H1 (cell line): ENCODE results near the gene FAM50A. TPM values are rescaled to one million over a fixed set of nuclear protein-coding genes. Genes with fewer than 3 reads are reported as not detected.

Source experiments
- BRCA1 ChIP-seq: IDR thresholded peaks from 2 replicates; pipeline ENCODE4 v1.6.1; 2012; ENCODE audit warnings: low read depth, low read length, improper control_type of control experiment
- CBX8 ChIP-seq: fragments of 300-800, 300-1000 bp; sonication (generic); IDR thresholded peaks from 2 replicates; pipeline ENCODE4 v1.7.1; 2016; ENCODE audit warnings: low read depth, low read length, borderline replicate concordance
- JUN ChIP-seq: IDR thresholded peaks from 2 replicates; pipeline ENCODE4 v1.6.1; 2011; ENCODE audit warnings: low read depth, mild to moderate bottlenecking, improper control_type of control experiment, low read length
- RBBP5 ChIP-seq: IDR thresholded peaks from 2 replicates; pipeline ENCODE4 v1.7.1; 2012; ENCODE audit warnings: low read depth, mild to moderate bottlenecking, inconsistent platforms, low read length, moderate library complexity, borderline replicate concordance
- RNF2 ChIP-seq: fragments of 200-900, 300-1000 bp; sonication (generic); IDR thresholded peaks from 2 replicates; pipeline ENCODE4 v1.7.1; 2016; ENCODE audit warnings: borderline replicate concordance, low read depth, mild to moderate bottlenecking, antibody characterized with exemption, low read length; ENCODE audit not compliant: poor library complexity, severe bottlenecking; ENCODE audit errors: missing control alignments
- TEAD4 ChIP-seq: IDR thresholded peaks from 2 replicates; pipeline ENCODE4 v1.6.1; 2012; ENCODE audit warnings: low read depth, low read length, inconsistent platforms, mixed read lengths
- ZNF274 ChIP-seq: IDR thresholded peaks from 2 replicates; pipeline ENCODE4 v1.7.0; 2012; ENCODE audit warnings: low read length, borderline replicate concordance; ENCODE audit errors: extremely low read depth
- polyA plus RNA-seq, 7 experiments: library from polyadenylated mRNA; depleted of rRNA in 3 of 7; stranded (reverse) in 5 of 7; unstranded in 2 of 7; fragments of >200 nt in 5 of 7; fragments of 200-250 nt in 2 of 7; gene quantifications; 1 replicate in 5 of 7; 2 replicates in 1 of 7; 4 replicates in 1 of 7; pipeline versions ENCODE4 v1.2.1 to v1.2.3, GENCODE V29; 2011 to 2013; ENCODE audit warnings: missing spikeins in 2 of 7, mixed read lengths in 2 of 7
- total RNA-seq: library from RNA; stranded (reverse); fragmentation: NEBNext Ultra II Directional; extraction: Animal tissue kit (Norgen Biotek cat#: 25700); gene quantifications from 2 replicates; pipeline ENCODE4 v1.2.1, GENCODE V29; 2021
- TF ChIP-seq, protein P1 (sequence below): fragments of 300-600 bp; sonication (generic); IDR thresholded peaks from 2 replicates; pipeline ENCODE4 v1.7.1; 2012; ENCODE audit warnings: low read length, moderate library complexity, mild to moderate bottlenecking, inconsistent platforms; ENCODE audit not compliant: insufficient replicate concordance
- TF ChIP-seq, protein P2 (sequence below): IDR thresholded peaks from 2 replicates; pipeline ENCODE4 v1.6.1; 2012; ENCODE audit warnings: inconsistent platforms

The FAM50A gene
- total and polyA plus RNA-seq, 2 of the 8 experiments (the other 6 are each of a cell fraction or from before 2014, with no cell fraction given): 30.7 to 48.7 TPM

DNA sequence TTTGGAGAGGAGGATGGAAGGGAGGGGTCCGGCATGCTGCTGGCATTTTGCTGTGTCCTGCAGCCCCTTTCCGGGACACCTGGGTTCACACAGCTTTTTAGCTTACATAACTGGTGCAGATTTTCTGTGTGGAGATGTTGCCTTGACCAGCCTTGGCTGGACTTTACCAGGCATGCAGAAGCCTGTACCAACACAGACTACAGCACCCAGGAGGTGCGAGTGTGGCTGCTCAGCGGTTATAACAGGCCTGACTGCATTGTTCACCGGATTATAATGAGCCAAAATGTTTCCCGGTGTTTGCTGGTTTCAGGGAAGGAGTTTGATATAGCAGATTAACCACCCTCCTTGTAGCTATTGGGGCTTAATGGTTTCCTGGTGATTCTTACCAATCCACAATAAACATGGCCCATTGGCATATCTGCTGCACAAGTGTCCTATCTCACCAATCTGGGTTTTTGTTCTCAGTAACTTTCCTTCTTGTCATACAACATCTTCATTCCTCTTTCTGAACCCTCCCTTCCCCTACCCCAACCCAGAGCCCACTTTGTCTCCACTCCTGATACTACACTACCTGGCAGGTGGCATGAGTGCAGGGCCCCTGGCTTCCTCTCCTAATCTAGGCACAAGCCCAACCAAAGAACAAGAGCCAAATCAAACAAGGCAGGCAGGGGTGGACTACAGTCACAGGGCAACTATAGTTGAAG is 41.9 kb upstream of the FAM50A start (continued):
- TF ChIP-seq, protein P1, sequence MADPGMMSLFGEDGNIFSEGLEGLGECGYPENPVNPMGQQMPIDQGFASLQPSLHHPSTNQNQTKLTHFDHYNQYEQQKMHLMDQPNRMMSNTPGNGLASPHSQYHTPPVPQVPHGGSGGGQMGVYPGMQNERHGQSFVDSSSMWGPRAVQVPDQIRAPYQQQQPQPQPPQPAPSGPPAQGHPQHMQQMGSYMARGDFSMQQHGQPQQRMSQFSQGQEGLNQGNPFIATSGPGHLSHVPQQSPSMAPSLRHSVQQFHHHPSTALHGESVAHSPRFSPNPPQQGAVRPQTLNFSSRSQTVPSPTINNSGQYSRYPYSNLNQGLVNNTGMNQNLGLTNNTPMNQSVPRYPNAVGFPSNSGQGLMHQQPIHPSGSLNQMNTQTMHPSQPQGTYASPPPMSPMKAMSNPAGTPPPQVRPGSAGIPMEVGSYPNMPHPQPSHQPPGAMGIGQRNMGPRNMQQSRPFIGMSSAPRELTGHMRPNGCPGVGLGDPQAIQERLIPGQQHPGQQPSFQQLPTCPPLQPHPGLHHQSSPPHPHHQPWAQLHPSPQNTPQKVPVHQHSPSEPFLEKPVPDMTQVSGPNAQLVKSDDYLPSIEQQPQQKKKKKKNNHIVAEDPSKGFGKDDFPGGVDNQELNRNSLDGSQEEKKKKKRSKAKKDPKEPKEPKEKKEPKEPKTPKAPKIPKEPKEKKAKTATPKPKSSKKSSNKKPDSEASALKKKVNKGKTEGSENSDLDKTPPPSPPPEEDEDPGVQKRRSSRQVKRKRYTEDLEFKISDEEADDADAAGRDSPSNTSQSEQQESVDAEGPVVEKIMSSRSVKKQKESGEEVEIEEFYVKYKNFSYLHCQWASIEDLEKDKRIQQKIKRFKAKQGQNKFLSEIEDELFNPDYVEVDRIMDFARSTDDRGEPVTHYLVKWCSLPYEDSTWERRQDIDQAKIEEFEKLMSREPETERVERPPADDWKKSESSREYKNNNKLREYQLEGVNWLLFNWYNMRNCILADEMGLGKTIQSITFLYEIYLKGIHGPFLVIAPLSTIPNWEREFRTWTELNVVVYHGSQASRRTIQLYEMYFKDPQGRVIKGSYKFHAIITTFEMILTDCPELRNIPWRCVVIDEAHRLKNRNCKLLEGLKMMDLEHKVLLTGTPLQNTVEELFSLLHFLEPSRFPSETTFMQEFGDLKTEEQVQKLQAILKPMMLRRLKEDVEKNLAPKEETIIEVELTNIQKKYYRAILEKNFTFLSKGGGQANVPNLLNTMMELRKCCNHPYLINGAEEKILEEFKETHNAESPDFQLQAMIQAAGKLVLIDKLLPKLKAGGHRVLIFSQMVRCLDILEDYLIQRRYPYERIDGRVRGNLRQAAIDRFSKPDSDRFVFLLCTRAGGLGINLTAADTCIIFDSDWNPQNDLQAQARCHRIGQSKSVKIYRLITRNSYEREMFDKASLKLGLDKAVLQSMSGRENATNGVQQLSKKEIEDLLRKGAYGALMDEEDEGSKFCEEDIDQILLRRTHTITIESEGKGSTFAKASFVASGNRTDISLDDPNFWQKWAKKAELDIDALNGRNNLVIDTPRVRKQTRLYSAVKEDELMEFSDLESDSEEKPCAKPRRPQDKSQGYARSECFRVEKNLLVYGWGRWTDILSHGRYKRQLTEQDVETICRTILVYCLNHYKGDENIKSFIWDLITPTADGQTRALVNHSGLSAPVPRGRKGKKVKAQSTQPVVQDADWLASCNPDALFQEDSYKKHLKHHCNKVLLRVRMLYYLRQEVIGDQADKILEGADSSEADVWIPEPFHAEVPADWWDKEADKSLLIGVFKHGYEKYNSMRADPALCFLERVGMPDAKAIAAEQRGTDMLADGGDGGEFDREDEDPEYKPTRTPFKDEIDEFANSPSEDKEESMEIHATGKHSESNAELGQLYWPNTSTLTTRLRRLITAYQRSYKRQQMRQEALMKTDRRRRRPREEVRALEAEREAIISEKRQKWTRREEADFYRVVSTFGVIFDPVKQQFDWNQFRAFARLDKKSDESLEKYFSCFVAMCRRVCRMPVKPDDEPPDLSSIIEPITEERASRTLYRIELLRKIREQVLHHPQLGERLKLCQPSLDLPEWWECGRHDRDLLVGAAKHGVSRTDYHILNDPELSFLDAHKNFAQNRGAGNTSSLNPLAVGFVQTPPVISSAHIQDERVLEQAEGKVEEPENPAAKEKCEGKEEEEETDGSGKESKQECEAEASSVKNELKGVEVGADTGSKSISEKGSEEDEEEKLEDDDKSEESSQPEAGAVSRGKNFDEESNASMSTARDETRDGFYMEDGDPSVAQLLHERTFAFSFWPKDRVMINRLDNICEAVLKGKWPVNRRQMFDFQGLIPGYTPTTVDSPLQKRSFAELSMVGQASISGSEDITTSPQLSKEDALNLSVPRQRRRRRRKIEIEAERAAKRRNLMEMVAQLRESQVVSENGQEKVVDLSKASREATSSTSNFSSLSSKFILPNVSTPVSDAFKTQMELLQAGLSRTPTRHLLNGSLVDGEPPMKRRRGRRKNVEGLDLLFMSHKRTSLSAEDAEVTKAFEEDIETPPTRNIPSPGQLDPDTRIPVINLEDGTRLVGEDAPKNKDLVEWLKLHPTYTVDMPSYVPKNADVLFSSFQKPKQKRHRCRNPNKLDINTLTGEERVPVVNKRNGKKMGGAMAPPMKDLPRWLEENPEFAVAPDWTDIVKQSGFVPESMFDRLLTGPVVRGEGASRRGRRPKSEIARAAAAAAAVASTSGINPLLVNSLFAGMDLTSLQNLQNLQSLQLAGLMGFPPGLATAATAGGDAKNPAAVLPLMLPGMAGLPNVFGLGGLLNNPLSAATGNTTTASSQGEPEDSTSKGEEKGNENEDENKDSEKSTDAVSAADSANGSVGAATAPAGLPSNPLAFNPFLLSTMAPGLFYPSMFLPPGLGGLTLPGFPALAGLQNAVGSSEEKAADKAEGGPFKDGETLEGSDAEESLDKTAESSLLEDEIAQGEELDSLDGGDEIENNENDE: no peak
- TF ChIP-seq RBBP5 (no peak), TEAD4 (no peak), RNF2 (no peak), ZNF274 (no peak), CBX8 (no peak), BRCA1 (no peak), JUN (no peak)
- TF ChIP-seq, protein P2, sequence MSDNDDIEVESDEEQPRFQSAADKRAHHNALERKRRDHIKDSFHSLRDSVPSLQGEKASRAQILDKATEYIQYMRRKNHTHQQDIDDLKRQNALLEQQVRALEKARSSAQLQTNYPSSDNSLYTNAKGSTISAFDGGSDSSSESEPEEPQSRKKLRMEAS: no peak
